ENCODE results near the gene SAMD3. TPM values are rescaled to one million over a fixed set of nuclear protein-coding genes. Genes with fewer than 3 reads are reported as not detected.

SAMD3 gene
- total RNA-seq, 1 experiment from 2014 or later: 0.39 TPM

DNA sequence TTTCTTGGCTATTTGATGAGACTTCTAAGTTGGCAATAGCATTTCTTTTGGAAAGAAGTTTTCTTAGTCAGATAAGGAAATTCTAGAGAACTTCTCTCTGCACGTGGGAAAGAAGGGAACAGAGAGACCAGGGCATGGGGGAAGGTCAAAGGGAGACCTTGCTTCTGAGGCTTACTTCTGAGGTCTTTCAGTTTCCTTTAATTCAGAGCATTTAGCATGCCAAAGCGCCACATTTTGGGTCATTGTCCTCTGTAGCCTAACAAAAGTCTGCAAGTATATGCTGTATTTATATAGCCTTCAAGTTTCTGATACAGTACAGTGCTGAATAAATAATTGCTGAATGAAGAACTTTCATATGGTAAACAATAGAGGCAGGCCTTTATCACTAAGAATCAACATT, 95.6 kb downstream of the SAMD3 start:
- Mint-ChIP-seq H3K36me3 (ENCODE audit: insufficient read depth in 1 of 3, low read depth in 3 of 3) (peaks cover 0 to 3% (median 0%) of the 10 kb centered on the region in 3 experiments; a peak in 2 of 7 replicates), H3K4me3 (no peak overlapping the region), H3K27ac (no peak overlapping the region), H3K9me3 (no peaks in the 10 kb centered on the region), H3K4me1 (peaks cover 10 to 17% of the 10 kb centered on the region in 2 experiments), H3K27me3 (ENCODE audit: low read depth) (no peaks in the 10 kb centered on the region)
- no peaks in the 10 kb centered on the region for H3K4me1 ChIP-seq (ENCODE audit: insufficient read depth, low read length)
- no peak overlapping the region for H3K9ac ChIP-seq (ENCODE audit: extremely low read depth, insufficient read length, low read length)
- H4K91ac ChIP-seq (ENCODE audit: insufficient read length, low read depth, low read length): no peak overlapping the region
- no peak overlapping the region for H2AK5ac ChIP-seq (ENCODE audit: insufficient read length, low read length)
- H4K8ac ChIP-seq (replicated peaks; ENCODE audit: insufficient read length, low read depth, low read length): no peak overlapping the region
- no peak overlapping the region for H2BK20ac ChIP-seq (ENCODE audit: low read depth, low read length, poor library complexity, severe bottlenecking)
- H3K18ac ChIP-seq (ENCODE audit: insufficient read length, low read depth, low read length): no peak overlapping the region
- no peak overlapping the region for H2BK12ac ChIP-seq (ENCODE audit: insufficient read length, low read depth, low read length)
- H3K27me3 ChIP-seq (ENCODE audit: insufficient read depth, low read length): no peaks in the 10 kb centered on the region
- H3K4ac ChIP-seq (ENCODE audit: low read depth, low read length): no peak overlapping the region
- H3K4me2 ChIP-seq (ENCODE audit: insufficient read depth, insufficient read length, low read length): no peak overlapping the region
- H4K20me1 ChIP-seq (ENCODE audit: control insufficient read depth, insufficient read depth, insufficient read length): no peaks in the 10 kb centered on the region
- no peak overlapping the region for H3K14ac ChIP-seq (ENCODE audit: insufficient read depth, low read length)
- no peaks in the 10 kb centered on the region for H3K23me2 ChIP-seq (ENCODE audit: insufficient read length, low read depth, low read length, poor library complexity, severe bottlenecking)
- no peak overlapping the region for H3T11ph ChIP-seq (ENCODE audit: low read length)
- H2BK5ac ChIP-seq (ENCODE audit: insufficient read length, low read length): no peak overlapping the region
- TF ChIP-seq, protein P1, sequence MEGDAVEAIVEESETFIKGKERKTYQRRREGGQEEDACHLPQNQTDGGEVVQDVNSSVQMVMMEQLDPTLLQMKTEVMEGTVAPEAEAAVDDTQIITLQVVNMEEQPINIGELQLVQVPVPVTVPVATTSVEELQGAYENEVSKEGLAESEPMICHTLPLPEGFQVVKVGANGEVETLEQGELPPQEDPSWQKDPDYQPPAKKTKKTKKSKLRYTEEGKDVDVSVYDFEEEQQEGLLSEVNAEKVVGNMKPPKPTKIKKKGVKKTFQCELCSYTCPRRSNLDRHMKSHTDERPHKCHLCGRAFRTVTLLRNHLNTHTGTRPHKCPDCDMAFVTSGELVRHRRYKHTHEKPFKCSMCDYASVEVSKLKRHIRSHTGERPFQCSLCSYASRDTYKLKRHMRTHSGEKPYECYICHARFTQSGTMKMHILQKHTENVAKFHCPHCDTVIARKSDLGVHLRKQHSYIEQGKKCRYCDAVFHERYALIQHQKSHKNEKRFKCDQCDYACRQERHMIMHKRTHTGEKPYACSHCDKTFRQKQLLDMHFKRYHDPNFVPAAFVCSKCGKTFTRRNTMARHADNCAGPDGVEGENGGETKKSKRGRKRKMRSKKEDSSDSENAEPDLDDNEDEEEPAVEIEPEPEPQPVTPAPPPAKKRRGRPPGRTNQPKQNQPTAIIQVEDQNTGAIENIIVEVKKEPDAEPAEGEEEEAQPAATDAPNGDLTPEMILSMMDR (conservative IDR thresholded peaks at IDR 0.05): no peak
- H3K56ac ChIP-seq (ENCODE audit: insufficient read length, low read depth, low read length): no peak overlapping the region
- no peaks in the 10 kb centered on the region for H3K79me2 ChIP-seq (ENCODE audit: insufficient read depth, low read length)
- H2BK120ac ChIP-seq (ENCODE audit: low read depth, low read length, poor library complexity, severe bottlenecking): no peak overlapping the region
- H3K23ac ChIP-seq (ENCODE audit: insufficient read length, low read depth, low read length): no peak overlapping the region
- WGBS (ENCODE audit: extremely low coverage, insufficient read length, low lambda C conversion rate): no CpG with 5 or more reads among the region's 2 CpGs
- H2AFZ ChIP-seq (ENCODE audit: low read length): no peak overlapping the region
- no peak overlapping the region for H3K27ac ChIP-seq (ENCODE audit: insufficient read length, low read depth, low read length)
- DNase-seq: no peak
- H4K5ac ChIP-seq (ENCODE audit: insufficient read length, low read depth, low read length): no peak overlapping the region
- no peak overlapping the region for H2BK15ac ChIP-seq (ENCODE audit: low read depth, low read length)
- H3K9me3 ChIP-seq (ENCODE audit: control insufficient read depth, low read depth, low read length): no peaks in the 10 kb centered on the region
- H3K79me1 ChIP-seq (ENCODE audit: insufficient read depth, low read depth, low read length, poor library complexity, severe bottlenecking): no peaks in the 10 kb centered on the region
